ENCODE results near the gene TUBD1. TPM values are rescaled to one million over a fixed set of nuclear protein-coding genes. Genes with fewer than 3 reads are reported as not detected.
A peak's percentile ranks its signal among the peaks of the same experiment; 100 is the strongest.
"Not testable (repeated sequence)": the region's sequence is repeated elsewhere in the genome, so short reads cannot be mapped to it uniquely, and the experiment has no call there.

The TUBD1 gene
- total RNA-seq, 1 donor from 2014 or later, result 6.8 TPM

- DNase-seq (ENCODE audit: low spot score), result no peak
Measured at GRCh38 chr17:59876107-59876506, 16.6 kb downstream of the TUBD1 start.

DNA sequence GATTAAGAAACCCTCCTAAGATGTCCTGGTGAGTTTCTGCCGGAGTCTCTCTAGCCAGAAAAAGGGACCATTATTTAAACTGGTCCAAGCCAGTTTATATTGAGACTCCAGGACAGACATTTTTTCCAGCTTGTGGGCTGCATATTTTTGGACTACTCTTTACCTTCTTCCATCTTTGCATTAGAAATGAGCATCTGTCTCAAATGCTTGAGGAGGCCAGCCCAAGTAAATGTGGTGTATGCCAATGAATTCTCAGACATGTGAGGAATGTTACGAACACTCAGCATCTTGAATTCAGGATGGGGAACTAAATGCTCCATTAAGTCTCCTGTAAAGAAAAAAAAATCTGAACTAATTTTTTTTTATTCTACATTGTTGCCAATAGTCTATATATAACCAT, 18.4 kb downstream of the TUBD1 start:
- no peak for DNase-seq (ENCODE audit: low spot score)

DNA sequence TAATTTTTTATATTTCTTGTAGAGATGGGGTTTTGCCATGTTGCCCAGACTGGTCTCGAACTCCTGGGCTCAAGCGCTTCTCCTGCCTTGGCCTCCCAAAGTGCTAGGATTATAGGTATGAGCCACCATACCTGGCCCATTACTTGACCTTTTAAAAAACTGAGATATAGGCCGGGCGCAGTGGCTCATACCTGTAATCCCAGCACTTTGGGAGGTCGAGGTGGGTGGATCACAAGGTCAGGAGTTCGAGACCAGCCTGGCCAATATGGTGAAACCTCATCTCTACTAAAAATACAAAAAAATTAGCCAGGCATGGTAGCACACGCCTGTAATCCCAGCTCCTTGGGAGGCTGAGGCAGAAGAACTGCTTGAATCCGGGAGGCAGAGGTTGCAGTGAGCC, 19.3 kb downstream of the TUBD1 start:
- DNase-seq (ENCODE audit: low spot score), result not testable (repeated sequence)

- DNase-seq (ENCODE audit: low spot score), result no peak
Measured at GRCh38 chr17:59872351-59872750, 20.4 kb downstream of the TUBD1 start.

GRCh38 chr17:59870482-59870881, 22.3 kb downstream of the TUBD1 start:
- peak; percentile 18 for DNase-seq (ENCODE audit: low spot score)

DNA sequence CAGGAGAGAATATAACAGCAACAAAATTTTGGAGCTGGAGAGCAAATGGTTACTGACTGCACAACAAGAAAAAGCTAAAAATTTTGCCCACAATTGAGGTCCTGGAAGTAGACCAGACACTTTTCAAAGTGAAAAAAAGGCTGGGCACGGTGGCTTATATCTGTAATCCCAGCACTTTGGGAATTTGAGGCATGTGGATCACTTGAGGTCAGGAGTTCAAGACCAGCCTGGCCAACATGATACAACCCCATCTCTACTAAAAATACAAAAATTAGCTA, 22.9 kb downstream of the TUBD1 start:
- no peak for DNase-seq (ENCODE audit: low spot score)

DNA sequence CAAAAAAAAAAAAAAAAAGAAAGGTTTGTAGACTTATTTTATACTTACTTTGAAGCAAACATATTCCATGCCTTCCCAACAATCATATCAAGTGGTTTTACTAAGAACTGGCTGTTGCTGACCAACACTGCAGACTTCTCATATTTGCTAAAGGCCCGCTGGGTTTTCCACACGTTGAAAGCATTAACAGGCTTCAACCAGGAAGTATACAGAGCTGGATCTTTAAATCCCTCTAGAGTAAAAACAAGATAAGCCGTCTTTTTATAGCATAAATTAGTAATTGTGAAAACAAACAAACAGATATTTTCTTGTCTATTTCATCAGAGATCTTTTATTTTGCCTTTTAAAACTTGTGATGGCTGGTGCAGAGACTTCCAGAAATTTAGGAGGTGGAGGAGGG, 29.1 kb downstream of the TUBD1 start:
- DNase-seq (ENCODE audit: low spot score), result no peak

DNA sequence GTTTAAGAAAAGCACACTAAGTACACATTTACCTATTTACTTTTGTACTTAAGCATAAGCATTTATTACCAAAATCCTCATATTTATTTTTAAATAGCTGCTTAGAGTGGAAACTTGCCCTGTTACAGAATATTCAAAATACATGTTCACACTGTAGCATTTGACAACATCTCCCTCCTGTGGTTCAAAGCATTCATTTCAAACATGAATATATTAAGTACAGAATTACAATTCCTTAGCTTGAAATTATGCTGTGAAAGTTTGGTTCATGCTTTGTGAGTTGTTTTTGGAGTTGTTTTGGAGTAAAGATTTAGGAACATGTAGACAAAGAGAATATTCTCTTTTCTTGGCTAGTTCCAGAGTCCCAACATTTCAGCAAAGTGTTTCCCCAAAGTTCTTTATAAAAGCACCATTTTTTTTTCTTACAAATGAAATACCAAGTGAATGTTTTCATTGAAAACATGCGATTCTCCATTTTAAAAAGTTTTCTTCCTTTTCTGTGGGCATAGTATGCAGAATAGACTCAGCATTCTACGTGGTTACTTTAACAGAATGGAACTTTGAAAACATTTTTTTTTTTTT, 33.2 kb downstream of the TUBD1 start:
- DNase-seq (ENCODE audit: low spot score), result no peak

- no peak for DNase-seq (ENCODE audit: low spot score)
Measured at GRCh38 chr17:59858932-59859331, 33.8 kb downstream of the TUBD1 start.

GRCh38 chr17:59858167-59858816, 34.5 kb downstream of the TUBD1 start:
- DNase-seq (ENCODE audit: low spot score), result no peak

DNA sequence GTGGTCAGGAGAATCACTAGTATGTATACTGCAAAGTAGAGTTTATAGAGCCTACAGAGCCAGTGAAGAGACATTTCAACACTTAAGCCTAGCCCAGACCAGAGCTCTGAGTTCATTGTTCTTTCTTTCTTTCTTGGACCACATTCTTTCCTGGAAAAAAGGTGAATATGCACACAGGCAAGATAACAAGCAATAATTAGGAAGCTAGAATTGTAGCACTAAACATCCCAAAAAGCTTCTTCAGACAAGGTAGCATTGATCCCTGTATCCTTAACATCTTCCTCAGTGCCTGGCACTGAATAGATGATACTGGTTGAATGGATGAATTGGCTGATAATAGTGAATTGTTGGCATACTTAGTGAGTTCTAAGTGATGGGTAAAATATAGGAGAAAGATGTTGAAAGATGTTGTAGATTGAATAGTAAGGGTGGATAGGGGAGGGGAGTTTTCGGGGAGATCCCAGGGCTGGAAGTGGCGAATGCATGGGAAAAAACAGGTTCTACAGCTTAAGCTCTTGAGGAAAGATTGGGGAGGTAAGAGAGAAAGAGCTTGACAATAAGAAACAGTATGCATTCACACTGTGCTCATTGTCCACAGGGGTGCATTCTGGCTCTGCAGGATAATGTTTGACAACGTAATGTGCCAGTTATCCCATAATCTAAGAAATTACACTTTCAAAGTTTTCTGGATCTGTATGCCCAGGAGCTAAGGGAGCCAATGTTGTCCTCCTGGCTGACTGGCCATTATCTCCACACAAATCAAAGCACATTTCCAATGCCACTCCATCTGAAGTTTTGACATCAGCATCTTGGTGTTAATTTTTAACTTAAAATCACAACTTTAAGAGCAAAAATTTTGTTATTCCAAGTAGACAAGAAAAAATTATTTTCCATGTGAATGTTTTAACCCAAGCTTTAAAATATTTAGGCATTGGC, 35.6 kb downstream of the TUBD1 start:
- DNase-seq (ENCODE audit: low spot score), result no peak

GRCh38 chr17:59853919-59854729, 38.6 kb downstream of the TUBD1 start:
- not testable (repeated sequence) for DNase-seq (ENCODE audit: low spot score)

- DNase-seq (ENCODE audit: low spot score), result no peak
Measured at GRCh38 chr17:59853168-59853918, 39.4 kb downstream of the TUBD1 start.

DNA sequence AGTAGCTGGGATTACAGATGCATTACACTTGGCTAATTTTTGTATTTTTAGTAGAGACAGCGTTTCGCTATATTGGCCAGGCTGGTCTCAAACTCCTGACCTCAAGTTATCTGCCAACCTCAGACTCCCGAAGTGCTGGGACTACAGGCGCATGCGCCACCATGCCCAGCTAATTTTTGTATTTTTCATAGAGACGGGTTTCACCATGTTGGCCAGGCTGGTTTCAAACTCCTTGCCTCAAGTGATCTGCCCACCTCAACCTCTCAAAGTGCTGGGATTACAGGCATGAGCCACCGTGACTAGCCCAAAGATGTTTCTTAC, 39.9 kb downstream of the TUBD1 start:
- not testable (repeated sequence) for DNase-seq (ENCODE audit: low spot score)

DNA sequence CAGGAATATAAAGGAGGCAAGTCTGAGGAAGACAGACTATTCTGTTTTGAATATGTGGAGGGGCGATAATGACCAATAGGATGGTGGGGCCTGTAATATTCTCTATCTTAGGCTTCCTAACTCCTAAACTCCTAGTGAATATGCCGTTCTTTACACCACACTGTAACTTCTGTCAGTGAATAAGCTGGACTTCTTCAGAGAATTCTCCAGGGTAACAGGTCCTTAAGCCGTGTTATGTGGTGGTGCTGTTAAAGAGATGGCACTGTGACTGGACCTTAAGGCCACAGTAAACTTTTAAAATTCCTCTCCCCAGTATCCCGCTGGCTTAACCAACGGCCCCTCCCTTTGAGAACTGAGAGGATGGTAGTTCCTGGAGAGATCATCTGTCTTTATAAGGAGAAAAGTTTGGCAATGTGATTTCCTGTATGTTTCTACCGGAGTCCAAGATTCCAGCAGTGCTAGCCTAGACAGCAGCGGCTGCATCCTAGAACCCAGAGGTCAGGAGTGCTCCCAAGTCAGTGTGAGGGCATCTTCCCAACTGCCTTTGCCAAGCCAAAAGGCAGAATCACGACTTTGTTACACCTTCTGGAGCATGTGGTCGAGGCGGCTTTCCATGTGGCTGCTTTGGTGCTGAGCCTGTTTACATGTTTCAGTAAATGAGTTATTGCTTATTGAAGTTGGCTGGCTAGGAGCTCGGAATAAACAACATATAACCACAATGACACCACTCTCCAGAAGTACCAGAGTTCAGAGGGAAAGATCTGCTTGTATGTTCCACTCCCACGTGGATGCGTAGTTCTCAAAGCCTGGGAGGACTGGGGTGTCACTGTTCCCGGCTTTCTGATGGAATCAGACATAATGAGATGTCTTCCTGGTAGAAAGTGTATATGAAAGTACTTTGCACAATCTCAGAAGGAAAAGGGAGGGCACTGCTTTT, 41.0 kb downstream of the TUBD1 start:
- DNase-seq (ENCODE audit: low spot score), result no peak

DNA sequence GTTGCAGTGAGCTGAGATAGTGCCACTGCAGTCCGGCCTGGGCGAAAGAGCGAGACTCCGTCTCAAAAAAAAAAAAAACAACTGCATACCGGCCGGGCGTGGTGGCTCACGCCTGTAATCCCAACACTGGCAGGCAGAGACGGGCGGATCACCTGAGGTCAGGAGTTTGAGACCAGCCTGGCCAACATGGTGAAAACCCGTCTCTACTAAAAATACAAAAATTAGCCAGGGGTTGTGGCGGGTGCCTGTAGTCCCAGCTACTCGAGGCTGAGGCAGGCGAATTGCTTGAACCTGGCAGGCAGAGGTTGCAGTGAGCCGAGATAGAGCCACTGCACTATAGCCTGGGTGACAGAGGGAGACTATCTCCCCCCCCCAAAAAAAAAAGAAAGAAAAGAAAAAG, 42.4 kb downstream of the TUBD1 start:
- DNase-seq (ENCODE audit: low spot score), result not testable (repeated sequence)

- no peak for DNase-seq (ENCODE audit: low spot score)
Measured at GRCh38 chr17:59848778-59849177, 44.0 kb downstream of the TUBD1 start.

- no peak for DNase-seq (ENCODE audit: low spot score)
Measured at GRCh38 chr17:59848385-59848668, 44.4 kb downstream of the TUBD1 start.

DNA sequence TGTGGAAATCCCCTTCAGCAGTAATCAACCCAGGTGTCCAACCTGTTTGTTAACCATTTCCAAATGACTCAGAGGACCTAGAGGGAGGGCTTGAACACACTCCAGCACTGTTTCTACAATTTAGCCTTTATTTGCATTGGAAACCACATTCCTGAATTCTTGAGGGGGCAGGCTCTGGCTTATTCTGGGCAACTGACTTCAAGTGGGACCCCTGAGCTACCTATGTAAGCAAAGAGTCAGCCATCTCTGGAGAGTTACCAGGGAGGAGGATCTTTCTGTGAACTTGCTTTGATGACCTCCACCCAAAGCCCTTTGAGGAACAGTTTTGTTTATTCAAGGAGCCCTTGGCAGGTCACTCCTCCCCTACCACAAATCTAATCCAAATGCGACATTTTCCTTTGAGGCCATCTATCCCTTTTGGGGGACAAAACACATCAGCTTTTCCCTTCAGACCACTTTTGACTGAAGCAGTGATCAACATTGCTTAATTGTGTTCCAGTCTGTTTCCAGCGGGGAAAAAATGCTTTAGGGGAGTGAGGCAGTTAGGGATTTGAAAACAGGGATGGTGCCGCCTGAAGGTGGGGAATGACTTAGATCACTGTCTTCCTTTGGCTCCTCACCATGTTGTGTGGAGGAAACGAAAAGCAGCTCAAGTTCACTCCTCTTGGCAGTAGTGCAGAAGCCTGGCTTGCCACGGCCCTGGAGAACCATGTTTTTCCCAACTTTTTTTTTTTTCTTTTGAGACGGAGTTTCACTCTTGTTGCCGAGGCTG, 46.2 kb downstream of the TUBD1 start:
- DNase-seq (ENCODE audit: low spot score), result no peak
